Astrocyte (in vitro differentiated cells and primary cell): Measurements from ENCODE around the gene RNH1. TPM values are rescaled to one million over a fixed set of nuclear protein-coding genes. Genes with fewer than 3 reads are reported as not detected.

Source experiments
- DNase-seq: peaks from one replicate; pipeline ENCODE4 v3.0.0-alpha.2; 2010; ENCODE audit warnings: low read depth
- FAIRE-seq: peaks from 2 replicates; lab custom pipeline; 2011; peaks lifted over from hg19 to GRCh38; lab: Jason Lieb, UNC
- H2AFZ ChIP-seq: 2 replicates; pipeline ENCODE4 v1.6.0; 2012; ENCODE audit warnings: low read depth, low read length, inconsistent platforms
- H3K27ac ChIP-seq: 2 replicates; pipeline ENCODE4 v1.5.1; 2011; ENCODE audit warnings: low read depth, low read length, inconsistent platforms
- H3K27me3 ChIP-seq: 2 replicates; pipeline ENCODE4 v1.6.0; 2011; ENCODE audit warnings: low read length, inconsistent platforms; ENCODE audit not compliant: insufficient read depth
- H3K36me3 ChIP-seq: 2 replicates; pipeline ENCODE4 v1.5.1; 2011; ENCODE audit warnings: low read length, inconsistent platforms; ENCODE audit not compliant: insufficient read depth
- H3K4me1 ChIP-seq: 2 replicates; pipeline ENCODE4 v1.5.1; 2011; ENCODE audit warnings: low read length, inconsistent platforms; ENCODE audit not compliant: insufficient read depth
- H3K4me2 ChIP-seq: 2 replicates; pipeline ENCODE4 v1.6.0; 2012; ENCODE audit warnings: low read length, inconsistent platforms
- H3K4me3 ChIP-seq: 2 replicates; pipeline ENCODE4 v1.5.1; 2011; ENCODE audit warnings: low read depth, mild to moderate bottlenecking, low read length, inconsistent platforms; ENCODE audit not compliant: insufficient read depth
- H3K79me2 ChIP-seq: 2 replicates; pipeline ENCODE4 v1.6.0; 2012; ENCODE audit warnings: mild to moderate bottlenecking, low read length, inconsistent platforms; ENCODE audit not compliant: insufficient read depth
- H3K9ac ChIP-seq: 2 replicates; pipeline ENCODE4 v1.6.0; 2012; ENCODE audit warnings: mild to moderate bottlenecking, low read length, inconsistent platforms
- H3K9me3 ChIP-seq: 2 replicates; pipeline ENCODE4 v1.5.1; 2012; ENCODE audit warnings: low read depth, mild to moderate bottlenecking, low read length, inconsistent platforms; ENCODE audit not compliant: insufficient read depth
- H4K20me1 ChIP-seq: 2 replicates; pipeline ENCODE4 v1.6.0; 2012; ENCODE audit warnings: low read length, inconsistent platforms; ENCODE audit not compliant: insufficient read depth
- H3K27ac Mint-ChIP-seq: one replicate; pipeline ENCODE4 v1.8.0; 2021; ENCODE audit warnings: mild to moderate bottlenecking, mixed read lengths; ENCODE audit not compliant: unreplicated experiment
- H3K27me3 Mint-ChIP-seq: one replicate; pipeline ENCODE4 v1.8.0; 2021; ENCODE audit warnings: low read depth, mixed read lengths; ENCODE audit not compliant: unreplicated experiment
- H3K36me3 Mint-ChIP-seq: one replicate; pipeline ENCODE4 v1.8.0; 2021; ENCODE audit warnings: low read depth, mixed read lengths; ENCODE audit not compliant: unreplicated experiment
- H3K4me1 Mint-ChIP-seq: one replicate; pipeline ENCODE4 v1.8.0; 2021; ENCODE audit warnings: low read depth, mixed read lengths; ENCODE audit not compliant: unreplicated experiment
- H3K4me3 Mint-ChIP-seq: one replicate; pipeline ENCODE4 v1.8.0; 2021; ENCODE audit warnings: mild to moderate bottlenecking, moderate library complexity, mixed read lengths; ENCODE audit not compliant: unreplicated experiment
- H3K9me3 Mint-ChIP-seq: one replicate; pipeline ENCODE4 v1.8.0; 2021; ENCODE audit warnings: mild to moderate bottlenecking, mixed read lengths; ENCODE audit not compliant: unreplicated experiment
- CTCF ChIP-seq: IDR thresholded peaks from 2 replicates; pipeline ENCODE4 v1.5.1; 2011; ENCODE audit warnings: low read depth, mild to moderate bottlenecking, inconsistent platforms, low read length, moderate library complexity; ENCODE audit not compliant: insufficient read depth
- EZH2 ChIP-seq: IDR thresholded peaks from 2 replicates; pipeline ENCODE4 v1.6.1; 2012; ENCODE audit warnings: mild to moderate bottlenecking, low read length, inconsistent platforms; ENCODE audit not compliant: insufficient read depth
- total RNA-seq: library from RNA; stranded (reverse); gene quantifications from 2 replicates; pipeline ENCODE4 v1.2.1, GENCODE V29; 2021

RNH1 gene
- total RNA-seq, 1 donor from 2014 or later: 117 TPM

DNA sequence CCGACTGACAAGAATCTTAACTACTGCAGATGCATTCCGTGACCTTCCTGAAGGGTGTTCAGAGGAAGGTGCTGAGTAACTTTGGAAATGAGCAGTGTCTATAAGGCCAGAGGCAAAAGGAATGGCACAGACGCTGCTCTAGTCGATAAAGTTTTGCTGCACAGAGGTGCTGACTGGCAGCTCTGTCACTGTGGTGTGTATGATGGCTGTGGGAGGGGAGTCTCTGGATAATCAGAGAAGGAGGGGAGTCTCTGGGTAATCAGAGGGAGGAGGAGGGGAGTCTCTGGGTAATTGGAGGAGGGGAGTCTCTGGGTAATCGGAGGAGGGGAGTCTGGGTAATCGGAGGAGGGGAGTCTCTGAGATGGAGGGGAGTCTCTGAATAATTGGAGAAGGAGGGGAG lies 38.5 kb downstream of the RNH1 start:
- Mint-ChIP-seq H3K27me3 (no peaks in the 10 kb centered on the region), H3K36me3 (peaks cover 2% of the 10 kb centered on the region), H3K4me1 (peaks cover 15% of the 10 kb centered on the region), H3K4me3 (no peak overlapping the region), H3K9me3 (no peaks in the 10 kb centered on the region), H3K27ac (no peak overlapping the region)
- Histone ChIP-seq H3K4me3 (no peak overlapping the region), H3K36me3 (no peaks in the 10 kb centered on the region), H3K27me3 (no peaks in the 10 kb centered on the region), H3K27ac (no peak overlapping the region), H4K20me1 (peaks cover 5% of the 10 kb centered on the region), H3K9ac (no peak overlapping the region), H2AFZ (no peak overlapping the region), H3K79me2 (peaks cover 26% of the 10 kb centered on the region), H3K9me3 (no peaks in the 10 kb centered on the region), H3K4me2 (no peak overlapping the region), H3K4me1 (peaks cover 7% of the 10 kb centered on the region)
- DNase-seq: no peak
- TF ChIP-seq CTCF (no peak), EZH2 (no peak)
- no peak for FAIRE-seq

- no peaks in the 10 kb centered on the region for H3K9me3 Mint-ChIP-seq
- H3K4me3 ChIP-seq: no peak overlapping the region
- H3K4me2 ChIP-seq: no peak overlapping the region
- no peak overlapping the region for H3K9ac ChIP-seq
- peaks cover 5% of the 10 kb centered on the region for H4K20me1 ChIP-seq
- H3K4me1 ChIP-seq: peaks cover 7% of the 10 kb centered on the region
- H2AFZ ChIP-seq: no peak overlapping the region
- DNase-seq (no peak), FAIRE-seq (no peak)
- H3K36me3 Mint-ChIP-seq: peaks cover 2% of the 10 kb centered on the region
- no peak for TF ChIP-seq EZH2
- TF ChIP-seq CTCF: no peak
- no peak overlapping the region for H3K27ac Mint-ChIP-seq
- H3K4me1 Mint-ChIP-seq: peaks cover 15% of the 10 kb centered on the region
- peaks cover 21% of the 10 kb centered on the region for H3K79me2 ChIP-seq
- no peaks in the 10 kb centered on the region for H3K36me3 ChIP-seq
- H3K9me3 ChIP-seq: no peaks in the 10 kb centered on the region
- no peaks in the 10 kb centered on the region for H3K27me3 ChIP-seq
- no peaks in the 10 kb centered on the region for H3K27me3 Mint-ChIP-seq
- H3K27ac ChIP-seq: no peak overlapping the region
- no peak overlapping the region for H3K4me3 Mint-ChIP-seq
Observed at GRCh38 chr11:468036-468435, 39.0 kb downstream of the RNH1 start.

- Mint-ChIP-seq H3K27me3 (no peaks in the 10 kb centered on the region), H3K9me3 (no peaks in the 10 kb centered on the region), H3K4me1 (peaks cover 15% of the 10 kb centered on the region), H3K4me3 (peak overlapping the region; percentile 14), H3K36me3 (peaks cover 2% of the 10 kb centered on the region), H3K27ac (peak overlapping the region; percentile 47)
- H3K9me3 ChIP-seq: no peaks in the 10 kb centered on the region
- no peak overlapping the region for H3K4me2 ChIP-seq
- H3K4me3 ChIP-seq: no peak overlapping the region
- no peak overlapping the region for H2AFZ ChIP-seq
- no peak for TF ChIP-seq EZH2
- TF ChIP-seq CTCF: no peak
- no peaks in the 10 kb centered on the region for H3K27me3 ChIP-seq
- no peak overlapping the region for H3K27ac ChIP-seq
- FAIRE-seq (no peak), DNase-seq (no peak)
- no peaks in the 10 kb centered on the region for H3K36me3 ChIP-seq
- no peaks in the 10 kb centered on the region for H4K20me1 ChIP-seq
- peaks cover 19% of the 10 kb centered on the region for H3K79me2 ChIP-seq
- no peak overlapping the region for H3K9ac ChIP-seq
- peaks cover 7% of the 10 kb centered on the region for H3K4me1 ChIP-seq
Observed at GRCh38 chr11:465896-466530, 41.0 kb downstream of the RNH1 start.
